CD14-positive monocyte (primary cell): ENCODE results near the gene FUZ. TPM values are rescaled to one million over a fixed set of nuclear protein-coding genes. Genes with fewer than 3 reads are reported as not detected.

Experiments used
- DNase-seq, 3 donors: peaks; one replicate each; pipeline ENCODE4 v3.0.0-alpha.2; 2011 to 2022
- H2AFZ ChIP-seq: 2 replicates; pipeline ENCODE4 v1.6.0; 2012; ENCODE audit warnings: mild to moderate bottlenecking, low read depth, low read length, inconsistent platforms; ENCODE audit not compliant: insufficient read depth, poor library complexity, severe bottlenecking
- H3K27ac ChIP-seq, 2 donors: 1 replicate in 1 of 2; 2 replicates in 1 of 2; pipeline ENCODE4 v1.5.1; 2012 to 2013; ENCODE audit warnings: low read length in 2 of 2, control low read depth in 1 of 2, inconsistent platforms in 1 of 2, low read depth in 1 of 2, mild to moderate bottlenecking in 1 of 2
- H3K27me3 ChIP-seq, 2 donors: one replicate each; pipeline versions ENCODE4 v1.6.0 to v1.6.1; 2011 to 2013; ENCODE audit warnings: low read length in 2 of 2; ENCODE audit not compliant: control insufficient read depth in 2 of 2, insufficient read depth in 2 of 2
- H3K36me3 ChIP-seq, 2 donors: replicated peaks in 1 of 2; 1 replicate in 1 of 2; 2 replicates in 1 of 2; pipeline versions ENCODE4 v1.5.1 to v1.6.1; 2012 to 2013; ENCODE audit warnings: low read length in 2 of 2, control low read depth in 1 of 2, inconsistent platforms in 1 of 2, mild to moderate bottlenecking in 1 of 2; ENCODE audit not compliant: insufficient read depth in 2 of 2, control insufficient read depth in 1 of 2
- H3K4me1 ChIP-seq, 2 donors: 1 replicate in 1 of 2; 2 replicates in 1 of 2; pipeline versions ENCODE4 v1.5.1 to v1.6.1; 2012 to 2013; ENCODE audit warnings: low read length in 2 of 2, control low read depth in 1 of 2, inconsistent platforms in 1 of 2, mild to moderate bottlenecking in 1 of 2, moderate library complexity in 1 of 2; ENCODE audit not compliant: insufficient read depth in 2 of 2, control insufficient read depth in 1 of 2
- H3K4me2 ChIP-seq: replicated peaks from 2 replicates; pipeline ENCODE3; 2012; ENCODE audit warnings: low read length, moderate library complexity, mild to moderate bottlenecking; ENCODE audit not compliant: poor library complexity, severe bottlenecking; ENCODE audit errors: extremely low read depth
- H3K4me3 ChIP-seq, 3 experiments: fragments of 200-600 bp in 1 of 3; sonication (generic) in 1 of 3; replicated peaks in 1 of 3; 1 replicate in 2 of 3; 2 replicates in 1 of 3; pipeline ENCODE4 v1.5.1; 2011 to 2013; ENCODE audit warnings: low read length in 3 of 3, mild to moderate bottlenecking in 3 of 3, control low read depth in 2 of 3, low read depth in 2 of 3, inconsistent platforms in 1 of 3, moderate library complexity in 1 of 3
- H3K79me2 ChIP-seq: 2 replicates; pipeline ENCODE4 v1.6.0; 2012; ENCODE audit warnings: mild to moderate bottlenecking, control low read depth, inconsistent platforms, low read length, moderate library complexity; ENCODE audit not compliant: insufficient read depth
- H3K9ac ChIP-seq: 2 replicates; pipeline ENCODE4 v1.6.0; 2017; ENCODE audit warnings: low read length, mild to moderate bottlenecking; ENCODE audit not compliant: insufficient read depth, poor library complexity, severe bottlenecking
- H3K9me3 ChIP-seq, 2 donors: replicated peaks in 1 of 2; 1 replicate in 1 of 2; 2 replicates in 1 of 2; pipeline versions ENCODE4 v1.5.1 to v1.6.1; 2012 to 2013; ENCODE audit warnings: low read length in 2 of 2, control low read depth in 1 of 2; ENCODE audit not compliant: control insufficient read depth in 1 of 2, insufficient read depth in 1 of 2
- H4K20me1 ChIP-seq: 2 replicates; pipeline ENCODE4 v1.6.0; 2012; ENCODE audit warnings: mild to moderate bottlenecking, low read length, control low read depth, moderate library complexity; ENCODE audit not compliant: insufficient read depth
- H3K27ac Mint-ChIP-seq, 7 donors: one replicate each; pipeline ENCODE4 v1.8.0; 2020; ENCODE audit warnings: mild to moderate bottlenecking in 7 of 7, mixed read lengths in 7 of 7, moderate library complexity in 6 of 7, inconsistent platforms in 2 of 7
- H3K27me3 Mint-ChIP-seq, 3 donors: one replicate each; pipeline ENCODE4 v1.8.0; 2021 to 2022; ENCODE audit warnings: low read depth in 3 of 3, mild to moderate bottlenecking in 3 of 3, mixed read lengths in 3 of 3, moderate library complexity in 3 of 3, inconsistent platforms in 1 of 3
- H3K36me3 Mint-ChIP-seq, 2 donors: one replicate each; pipeline ENCODE4 v1.8.0; 2020; ENCODE audit warnings: mixed read lengths in 2 of 2, inconsistent platforms in 1 of 2, mild to moderate bottlenecking in 1 of 2
- H3K4me1 Mint-ChIP-seq: one replicate; pipeline ENCODE4 v1.8.0; 2020; ENCODE audit warnings: mild to moderate bottlenecking, mixed read lengths
- H3K4me3 Mint-ChIP-seq, 2 donors: one replicate each; pipeline ENCODE4 v1.8.0; 2020; ENCODE audit warnings: mild to moderate bottlenecking in 2 of 2, mixed read lengths in 2 of 2, moderate library complexity in 1 of 2
- H3K9me3 Mint-ChIP-seq, 7 donors: one replicate each; pipeline ENCODE4 v1.8.0; 2020 to 2022; ENCODE audit warnings: mixed read lengths in 7 of 7, mild to moderate bottlenecking in 6 of 7, moderate library complexity in 6 of 7, inconsistent platforms in 2 of 7
- WGBS: methylation state at CpG from one replicate; pipeline ENCODE4 v1.1.5; 2013; ENCODE audit warnings: missing lambda C conversion rate; ENCODE audit not compliant: insufficient coverage; 5-methylcytosine and 5-hydroxymethylcytosine counted together
- intact Hi-C, 2 donors: fragments of 100-400 bp; cut with micrococcal nuclease; formaldehyde crosslinking; loops; one replicate each; pipeline versions ENCODE4 v1.15.0 to v1.15.1; 2023
- polyA plus RNA-seq, 3 donors: library from polyadenylated mRNA; depleted of rRNA in 1 of 3; unstranded in 2 of 3; stranded (reverse) in 1 of 3; fragments of 300-500 nt in 2 of 3; fragments of >200 nt in 1 of 3; fragmentation: Illumina TruSeq in 2 of 3; gene quantifications; 1 replicate in 2 of 3; 2 replicates in 1 of 3; pipeline ENCODE4 v1.2.3, GENCODE V29; 2012 to 2021
- TF ChIP-seq, protein P1 (sequence below): fragments of 200-600 bp; IDR thresholded peaks from one replicate; pipeline ENCODE4 v1.8.0; 2022; ENCODE audit warnings: antibody characterized with exemption, mild to moderate bottlenecking

The FUZ gene
- polyA plus RNA-seq, 3 donors: 5.3 to 16.7 (median 5.3) TPM

DNA sequence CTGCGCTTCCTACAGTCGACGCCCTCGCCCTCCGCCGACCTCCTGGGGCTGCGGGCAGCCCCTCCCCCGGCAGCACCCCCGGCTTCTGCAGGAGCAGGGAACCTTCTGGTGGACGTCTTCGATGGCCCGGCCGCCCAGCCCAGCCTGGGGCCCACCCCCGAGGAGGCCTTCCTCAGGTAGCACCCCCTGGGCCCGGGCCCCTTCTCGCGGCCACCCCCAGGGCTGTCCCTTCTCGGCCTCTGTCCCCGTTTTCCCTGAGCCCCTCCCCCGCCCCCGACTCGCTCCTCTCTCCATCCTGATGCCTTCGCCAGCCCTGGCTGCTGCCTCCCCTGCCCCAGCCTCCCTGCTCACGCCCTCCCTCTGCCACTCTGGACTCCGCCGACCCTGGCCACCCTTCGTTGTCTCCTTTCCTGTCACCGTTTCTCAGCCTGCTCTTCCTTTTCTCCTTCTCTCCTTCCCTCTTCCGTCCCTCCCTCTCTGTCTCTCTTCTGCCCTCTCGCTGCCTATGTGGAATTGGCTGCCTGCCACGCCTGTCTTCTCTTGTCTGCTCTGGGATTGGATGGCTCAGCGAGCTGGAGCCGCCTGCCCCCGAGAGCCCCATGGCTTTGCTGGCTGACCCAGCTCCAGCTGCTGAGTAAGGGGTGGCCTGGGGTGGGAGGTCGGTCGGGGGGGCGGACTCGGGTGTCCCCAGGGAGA, 11.0 kb downstream of the FUZ start:
- peaks cover 0 to 2% (median 0%) of the 10 kb centered on the region in 3 donors for H3K27me3 Mint-ChIP-seq

DNA sequence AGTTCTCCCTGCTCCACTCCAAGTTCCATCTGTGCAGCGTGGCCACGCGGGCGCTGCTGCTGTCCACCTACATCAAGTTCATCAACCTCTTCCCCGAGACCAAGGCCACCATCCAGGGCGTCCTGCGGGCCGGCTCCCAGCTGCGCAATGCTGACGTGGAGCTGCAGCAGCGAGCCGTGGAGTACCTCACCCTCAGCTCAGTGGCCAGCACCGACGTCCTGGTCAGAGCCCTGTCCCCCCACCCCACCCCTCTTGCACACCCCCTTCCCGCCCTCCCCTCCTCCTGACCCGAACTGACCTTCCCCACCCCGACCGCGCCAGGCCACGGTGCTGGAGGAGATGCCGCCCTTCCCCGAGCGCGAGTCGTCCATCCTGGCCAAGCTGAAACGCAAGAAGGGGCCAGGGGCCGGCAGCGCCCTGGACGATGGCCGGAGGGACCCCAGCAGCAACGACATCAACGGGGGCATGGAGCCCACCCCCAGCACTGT, 11.6 kb downstream of the FUZ start:
- 97% methylated on average over 28 of the region's 32 CpGs for WGBS
- Mint-ChIP-seq H3K4me3 (no peak overlapping the region), H3K27ac (no peak overlapping the region), H3K4me1 (peaks cover 3% of the 10 kb centered on the region), H3K36me3 (peaks cover 80 to 90% of the 10 kb centered on the region in 2 donors), H3K27me3 (peaks cover 0 to 2% (median 0%) of the 10 kb centered on the region in 3 donors), H3K9me3 (no peaks in the 10 kb centered on the region)
- no peak for DNase-seq
- H3K9me3 ChIP-seq: no peaks in the 10 kb centered on the region
- peaks cover 87 to 98% of the 10 kb centered on the region in 2 donors for H3K36me3 ChIP-seq
- no peaks in the 10 kb centered on the region for H3K27me3 ChIP-seq
- peaks cover 0 to 2% of the 10 kb centered on the region in 2 donors for H3K4me1 ChIP-seq
- no peak overlapping the region for H3K4me3 ChIP-seq
- H3K4me2 ChIP-seq: no peak overlapping the region
- intact Hi-C loops: no loop called here
- H4K20me1 ChIP-seq: peaks cover 70% of the 10 kb centered on the region
- H3K27ac ChIP-seq: no peak overlapping the region
- no peak overlapping the region for H3K9ac ChIP-seq
- TF ChIP-seq, protein P1, sequence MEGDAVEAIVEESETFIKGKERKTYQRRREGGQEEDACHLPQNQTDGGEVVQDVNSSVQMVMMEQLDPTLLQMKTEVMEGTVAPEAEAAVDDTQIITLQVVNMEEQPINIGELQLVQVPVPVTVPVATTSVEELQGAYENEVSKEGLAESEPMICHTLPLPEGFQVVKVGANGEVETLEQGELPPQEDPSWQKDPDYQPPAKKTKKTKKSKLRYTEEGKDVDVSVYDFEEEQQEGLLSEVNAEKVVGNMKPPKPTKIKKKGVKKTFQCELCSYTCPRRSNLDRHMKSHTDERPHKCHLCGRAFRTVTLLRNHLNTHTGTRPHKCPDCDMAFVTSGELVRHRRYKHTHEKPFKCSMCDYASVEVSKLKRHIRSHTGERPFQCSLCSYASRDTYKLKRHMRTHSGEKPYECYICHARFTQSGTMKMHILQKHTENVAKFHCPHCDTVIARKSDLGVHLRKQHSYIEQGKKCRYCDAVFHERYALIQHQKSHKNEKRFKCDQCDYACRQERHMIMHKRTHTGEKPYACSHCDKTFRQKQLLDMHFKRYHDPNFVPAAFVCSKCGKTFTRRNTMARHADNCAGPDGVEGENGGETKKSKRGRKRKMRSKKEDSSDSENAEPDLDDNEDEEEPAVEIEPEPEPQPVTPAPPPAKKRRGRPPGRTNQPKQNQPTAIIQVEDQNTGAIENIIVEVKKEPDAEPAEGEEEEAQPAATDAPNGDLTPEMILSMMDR: no peak
- H2AFZ ChIP-seq: no peak overlapping the region
- no peaks in the 10 kb centered on the region for H3K79me2 ChIP-seq

More for the DNA sequence above, 11.0 kb downstream of the FUZ start:
- H3K36me3 Mint-ChIP-seq: peaks cover 77 to 89% of the 10 kb centered on the region in 2 donors
- Histone ChIP-seq H4K20me1 (peaks cover 65% of the 10 kb centered on the region), H3K9me3 (no peaks in the 10 kb centered on the region), H3K4me2 (no peak overlapping the region), H3K4me3 (no peak overlapping the region), H3K27me3 (no peaks in the 10 kb centered on the region), H2AFZ (no peak overlapping the region), H3K79me2 (no peaks in the 10 kb centered on the region), H3K9ac (no peak overlapping the region), H3K27ac (peak overlapping the region in 1 of 2 donors; percentile 3), H3K36me3 (peaks cover 83 to 97% of the 10 kb centered on the region in 2 donors), H3K4me1 (peaks cover 2 to 7% of the 10 kb centered on the region in 2 donors)
- peak overlapping the region in 2 of 7 donors; percentile 13 to 73 for H3K27ac Mint-ChIP-seq
- H3K4me3 Mint-ChIP-seq: no peak overlapping the region
- TF ChIP-seq, protein P1: no peak
- intact Hi-C loops: no loop called here
- peaks cover 5% of the 10 kb centered on the region for H3K4me1 Mint-ChIP-seq
- 91% methylated on average over 24 of the region's 38 CpGs for WGBS
- no peak for DNase-seq
- no peaks in the 10 kb centered on the region for H3K9me3 Mint-ChIP-seq
